ENCODE results near the gene CLSTN2. TPM values are rescaled to one million over a fixed set of nuclear protein-coding genes. Genes with fewer than 3 reads are reported as not detected.

Gene CLSTN2
- total and polyA plus RNA-seq, 2 of the 13 experiments (the other 11 are each of a cell fraction or from before 2014, with no cell fraction given), result not detected

- TF ChIP-seq FUBP1 (CRISPR knock-in tag; IDR thresholded peaks at IDR 0.05; ENCODE audit: borderline replicate concordance) (no peak), ETV5 (CRISPR knock-in tag; IDR thresholded peaks at IDR 0.05; ENCODE audit: borderline replicate concordance) (no peak), ZXDC (CRISPR knock-in tag; IDR thresholded peaks at IDR 0.05) (no peak), ZNF251 (CRISPR knock-in tag; IDR thresholded peaks at IDR 0.05) (no peak), ZNF34 (CRISPR knock-in tag; IDR thresholded peaks at IDR 0.05; ENCODE audit: borderline replicate concordance) (no peak), FOXO4 (CRISPR knock-in tag; conservative IDR thresholded peaks at IDR 0.05) (no peak), RCOR2 (CRISPR knock-in tag; IDR thresholded peaks at IDR 0.05) (no peak)
These were observed 40.9 kb upstream of the CLSTN2 start (continued) for GRCh38 chr3:139893963-139894642.
